Neural progenitor cell (in vitro differentiated cells): ENCODE results near the gene PRELID2. TPM values are rescaled to one million over a fixed set of nuclear protein-coding genes. Genes with fewer than 3 reads are reported as not detected.

Experiments
- DNase-seq: peaks from one replicate; pipeline ENCODE4 v3.0.0-alpha.2; 2016; ENCODE audit warnings: low spot score
- H2AFZ ChIP-seq: fragments of 200-600 bp; sonication (generic); replicated peaks from 2 replicates; pipeline ENCODE4 v1.6.1; 2016; ENCODE audit warnings: antibody characterized with exemption
- H3F3A ChIP-seq: fragments of 200-600 bp; sonication (generic); 2 replicates; pipeline ENCODE4 v1.6.1; 2016; ENCODE audit warnings: antibody characterized with exemption, low read depth
- H3K27ac ChIP-seq: fragments of 200-600 bp; sonication (generic); 2 replicates; pipeline ENCODE4 v1.5.1; 2016; ENCODE audit warnings: mild to moderate bottlenecking
- H3K27me3 ChIP-seq: fragments of 200-600 bp; sonication (generic); 2 replicates; pipeline ENCODE4 v1.6.1; 2016; ENCODE audit warnings: mild to moderate bottlenecking, moderate library complexity
- H3K36me3 ChIP-seq: fragments of 200-600 bp; sonication (generic); 2 replicates; pipeline ENCODE4 v1.5.1; 2016
- H3K4me1 ChIP-seq: fragments of 200-600 bp; sonication (generic); 2 replicates; pipeline ENCODE4 v1.6.1; 2016; ENCODE audit warnings: mixed run types
- H3K4me2 ChIP-seq: fragments of 200-600 bp; sonication (generic); 2 replicates; pipeline ENCODE4 v1.6.1; 2016
- H3K4me3 ChIP-seq: fragments of 200-600 bp; sonication (generic); 2 replicates; pipeline ENCODE4 v1.5.1; 2016
- H3K79me2 ChIP-seq: fragments of 200-600 bp; sonication (generic); 2 replicates; pipeline ENCODE4 v1.6.1; 2016; ENCODE audit warnings: low read depth
- H3K9ac ChIP-seq: fragments of 200-600 bp; sonication (generic); 2 replicates; pipeline ENCODE4 v1.6.1; 2016
- H3K9me3 ChIP-seq: fragments of 200-600 bp; sonication (generic); 2 replicates; pipeline ENCODE4 v1.5.1; 2016; ENCODE audit warnings: low read depth
- H4K20me1 ChIP-seq: fragments of 200-600 bp; sonication (generic); 2 replicates; pipeline ENCODE4 v1.6.1; 2016; ENCODE audit warnings: low read depth
- H3K27ac Mint-ChIP-seq: 3 replicates; pipeline ENCODE4 v1.8.0; 2021; ENCODE audit warnings: mixed read lengths
- H3K27me3 Mint-ChIP-seq: 2 replicates; pipeline ENCODE4 v1.8.0; 2022; ENCODE audit warnings: low read depth, mild to moderate bottlenecking, inconsistent platforms, moderate library complexity, mixed read lengths; ENCODE audit not compliant: insufficient read depth
- H3K36me3 Mint-ChIP-seq: 3 replicates; pipeline ENCODE4 v1.8.0; 2021; ENCODE audit warnings: mixed read lengths
- H3K4me1 Mint-ChIP-seq: 3 replicates; pipeline ENCODE4 v1.8.0; 2021; ENCODE audit warnings: mixed read lengths
- H3K4me3 Mint-ChIP-seq: 3 replicates; pipeline ENCODE4 v1.8.0; 2021; ENCODE audit warnings: mild to moderate bottlenecking, moderate library complexity, mixed read lengths
- H3K9me3 Mint-ChIP-seq: 3 replicates; pipeline ENCODE4 v1.8.0; 2020; ENCODE audit warnings: mixed read lengths
- CTCF ChIP-seq: fragments of 200-600 bp; sonication (generic); IDR thresholded peaks from 2 replicates; pipeline ENCODE4 v1.5.1; 2017; ENCODE audit warnings: antibody characterized with exemption, mild to moderate bottlenecking
- EZH2 ChIP-seq: fragments of 200-600 bp; sonication (generic); IDR thresholded peaks from 2 replicates; pipeline ENCODE4 v1.6.1; 2017; ENCODE audit warnings: antibody characterized with exemption, mild to moderate bottlenecking, moderate library complexity
- EZH2phosphoT487 ChIP-seq: fragments of 200-600 bp; sonication (generic); IDR thresholded peaks from 2 replicates; pipeline ENCODE4 v1.6.1; 2017; ENCODE audit warnings: antibody characterized with exemption
- total RNA-seq: library from RNA; depleted of rRNA; stranded (reverse); fragments of >200 nt; gene quantifications from 2 replicates; pipeline ENCODE4 v1.2.3, GENCODE V29; 2015; ENCODE audit warnings: low replicate concordance

Gene PRELID2
- total RNA-seq, 1 donor from 2014 or later = 30.3 TPM

DNA sequence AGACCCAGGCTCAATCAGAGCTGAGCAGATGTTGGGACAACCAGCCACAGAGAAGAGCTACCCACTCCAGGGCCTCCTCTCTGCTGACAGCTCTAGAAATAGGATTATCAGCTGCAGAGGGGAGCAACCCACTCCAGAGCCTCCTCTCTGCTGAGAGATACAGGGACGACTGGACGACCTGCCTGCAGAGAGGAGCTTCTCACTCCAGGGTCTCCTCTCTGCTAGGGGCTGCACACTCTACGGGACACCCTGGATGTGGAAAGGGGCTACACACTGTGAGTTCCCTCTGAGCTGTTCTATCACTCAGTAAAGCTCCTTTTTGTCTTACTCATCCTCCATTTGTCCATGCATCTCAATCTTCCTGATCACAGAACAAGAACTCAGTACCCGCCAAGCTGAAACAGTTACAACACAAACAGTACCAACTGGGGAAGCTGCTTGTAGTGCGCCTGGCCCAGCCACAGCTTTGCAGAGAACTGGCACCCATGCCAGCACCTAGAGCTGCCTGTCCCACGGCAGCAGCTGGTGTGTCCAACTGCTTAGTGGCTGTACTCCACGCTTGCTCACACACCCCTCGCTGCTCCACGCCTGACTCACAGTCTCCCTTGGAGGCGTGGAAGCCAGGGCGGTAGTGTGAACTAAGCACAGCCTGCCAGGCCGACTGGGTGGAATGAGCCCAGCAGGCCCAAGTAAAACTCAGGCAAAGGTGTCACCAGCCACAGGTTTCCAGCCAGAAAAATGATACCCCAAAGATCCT is 56.8 kb downstream of the PRELID2 start:
- H3K9me3 Mint-ChIP-seq = peaks cover 9% of the 10 kb centered on the region
- Histone ChIP-seq H3K4me3 (no peak overlapping the region), H3K9me3 (no peaks in the 10 kb centered on the region), H3F3A (peaks cover 30% of the 10 kb centered on the region), H3K4me1 (peaks cover 52% of the 10 kb centered on the region), H3K27me3 (no peaks in the 10 kb centered on the region), H3K9ac (no peak overlapping the region), H4K20me1 (no peaks in the 10 kb centered on the region), H3K27ac (no peak overlapping the region), H3K79me2 (no peaks in the 10 kb centered on the region), H2AFZ (no peak overlapping the region), H3K36me3 (no peaks in the 10 kb centered on the region), H3K4me2 (no peak overlapping the region)
- TF ChIP-seq CTCF = no peak
- TF ChIP-seq EZH2phosphoT487 = no peak
- no peak for TF ChIP-seq EZH2
- H3K27me3 Mint-ChIP-seq = peaks cover 4% of the 10 kb centered on the region
- no peak overlapping the region for H3K4me3 Mint-ChIP-seq
- no peak overlapping the region for H3K27ac Mint-ChIP-seq
- peaks cover 26% of the 10 kb centered on the region for H3K4me1 Mint-ChIP-seq
- peaks cover 4% of the 10 kb centered on the region for H3K36me3 Mint-ChIP-seq
- DNase-seq = no peak

- H3K27ac ChIP-seq = no peak overlapping the region
- peaks cover 45% of the 10 kb centered on the region for H3K4me1 ChIP-seq
- no peak overlapping the region for H3K4me2 ChIP-seq
- H3K27me3 ChIP-seq = no peaks in the 10 kb centered on the region
- no peak for DNase-seq
- H3K9me3 Mint-ChIP-seq = peaks cover 9% of the 10 kb centered on the region
- H3K4me3 ChIP-seq = no peak overlapping the region
- no peaks in the 10 kb centered on the region for H3K79me2 ChIP-seq
- H4K20me1 ChIP-seq = no peaks in the 10 kb centered on the region
- peaks cover 4% of the 10 kb centered on the region for H3K27me3 Mint-ChIP-seq
- TF ChIP-seq EZH2 (no peak), CTCF (no peak), EZH2phosphoT487 (no peak)
- H3F3A ChIP-seq = peaks cover 30% of the 10 kb centered on the region
- no peak overlapping the region for H2AFZ ChIP-seq
- H3K9ac ChIP-seq = no peak overlapping the region
- peaks cover 4% of the 10 kb centered on the region for H3K36me3 Mint-ChIP-seq
- H3K4me3 Mint-ChIP-seq = no peak overlapping the region
- no peaks in the 10 kb centered on the region for H3K36me3 ChIP-seq
- H3K9me3 ChIP-seq = no peaks in the 10 kb centered on the region
- no peak overlapping the region for H3K27ac Mint-ChIP-seq
- peaks cover 23% of the 10 kb centered on the region for H3K4me1 Mint-ChIP-seq
Observed at GRCh38 chr5:145777445-145778063, 57.6 kb downstream of the PRELID2 start.

DNA sequence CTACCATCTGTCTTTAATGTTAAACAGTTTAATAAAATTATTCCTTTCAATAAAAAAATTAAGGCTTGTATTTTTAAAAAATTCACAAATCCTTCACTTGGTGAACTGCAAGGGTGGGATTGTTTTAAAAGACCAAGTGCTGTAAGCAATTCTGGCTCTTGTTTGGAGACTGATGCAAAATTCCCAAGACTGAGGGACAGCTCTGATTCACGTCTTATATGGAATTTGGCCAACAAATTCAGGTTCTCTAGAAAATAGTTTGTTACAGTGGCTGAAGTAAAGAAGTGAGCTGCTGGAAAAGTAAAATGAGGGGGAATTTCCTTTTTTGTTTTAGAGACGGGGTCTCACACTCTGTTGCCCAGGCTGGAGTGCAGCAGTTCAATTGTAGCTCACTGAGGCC is 58.3 kb downstream of the PRELID2 start:
- H4K20me1 ChIP-seq = no peaks in the 10 kb centered on the region
- H3K4me1 ChIP-seq = peaks cover 39% of the 10 kb centered on the region
- Mint-ChIP-seq H3K4me3 (no peak overlapping the region), H3K27me3 (peaks cover 4% of the 10 kb centered on the region), H3K4me1 (peaks cover 18% of the 10 kb centered on the region), H3K9me3 (peaks cover 9% of the 10 kb centered on the region), H3K27ac (no peak overlapping the region), H3K36me3 (peaks cover 4% of the 10 kb centered on the region)
- no peaks in the 10 kb centered on the region for H3K79me2 ChIP-seq
- H3K36me3 ChIP-seq = no peaks in the 10 kb centered on the region
- DNase-seq = no peak
- no peak overlapping the region for H3K9ac ChIP-seq
- no peak overlapping the region for H3K4me2 ChIP-seq
- H3F3A ChIP-seq = peaks cover 26% of the 10 kb centered on the region
- TF ChIP-seq EZH2phosphoT487 = no peak
- TF ChIP-seq CTCF = no peak
- no peak for TF ChIP-seq EZH2
- no peak overlapping the region for H3K4me3 ChIP-seq
- H3K27ac ChIP-seq = no peak overlapping the region
- H3K27me3 ChIP-seq = no peaks in the 10 kb centered on the region
- no peak overlapping the region for H2AFZ ChIP-seq
- no peaks in the 10 kb centered on the region for H3K9me3 ChIP-seq
